Measurements from ENCODE around the gene SRSF4.

SRSF4 gene

GRCh38 chr1:29218223-29218622 is 36.5 kb upstream of the SRSF4 start:
- H3K4me1 ChIP-seq (ENCODE audit: control insufficient read depth, insufficient read depth, low read length, poor library complexity, severe bottlenecking): no peaks in the 10 kb centered on the region
- no peaks in the 10 kb centered on the region for H3K27me3 ChIP-seq (replicated peaks; ENCODE audit: control insufficient read depth, insufficient read depth, low read length, poor library complexity, severe bottlenecking)
- no peaks in the 10 kb centered on the region for H3K9me3 ChIP-seq (ENCODE audit: control insufficient read depth, low read length)
- peaks cover 17% of the 10 kb centered on the region for H3K36me3 ChIP-seq (ENCODE audit: control insufficient read depth, insufficient read depth, low read length)
- no peak overlapping the region for H3K27ac ChIP-seq (ENCODE audit: insufficient read depth, low read length, poor library complexity, severe bottlenecking)
- no peak overlapping the region for H3K4me3 ChIP-seq (ENCODE audit: insufficient read depth, low read depth, low read length, poor library complexity, severe bottlenecking)
- DNase-seq: no peak

- H3K27me3 ChIP-seq (replicated peaks; ENCODE audit: control insufficient read depth, insufficient read depth, low read length, poor library complexity, severe bottlenecking): no peaks in the 10 kb centered on the region
- H3K4me1 ChIP-seq (ENCODE audit: control insufficient read depth, insufficient read depth, low read length, poor library complexity, severe bottlenecking): no peaks in the 10 kb centered on the region
- H3K27ac ChIP-seq (ENCODE audit: insufficient read depth, low read length, poor library complexity, severe bottlenecking): no peak overlapping the region
- H3K9me3 ChIP-seq (ENCODE audit: control insufficient read depth, low read length): no peaks in the 10 kb centered on the region
- DNase-seq: no peak
- no peak overlapping the region for H3K4me3 ChIP-seq (ENCODE audit: insufficient read depth, low read depth, low read length, poor library complexity, severe bottlenecking)
- peaks cover 17% of the 10 kb centered on the region for H3K36me3 ChIP-seq (ENCODE audit: control insufficient read depth, insufficient read depth, low read length)
These were observed 35.9 kb upstream of the SRSF4 start for GRCh38 chr1:29217633-29218032.

DNA sequence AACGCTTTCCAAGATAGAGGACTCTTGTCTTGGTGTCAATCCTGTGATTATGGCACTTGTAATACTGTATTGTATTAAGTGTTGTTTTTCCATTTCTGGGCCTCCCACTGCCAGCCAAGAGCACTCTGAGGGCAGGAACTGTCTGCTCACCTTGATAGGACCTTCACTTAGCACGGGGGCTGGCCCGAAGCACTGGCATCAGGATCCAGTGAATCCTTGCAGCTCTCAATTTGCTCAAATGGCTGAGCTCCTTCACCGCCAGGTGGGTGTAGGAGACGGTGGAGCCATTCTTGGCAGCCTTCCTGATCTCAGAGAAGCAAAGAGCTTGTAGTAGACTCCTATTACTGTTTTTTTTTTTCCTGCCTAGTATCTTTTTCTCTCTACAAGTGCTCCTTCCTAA is 31.4 kb upstream of the SRSF4 start:
- H3K4me1 ChIP-seq (ENCODE audit: control insufficient read depth, insufficient read depth, low read length, poor library complexity, severe bottlenecking): no peaks in the 10 kb centered on the region

GRCh38 chr1:29211086-29212030 is 29.7 kb upstream of the SRSF4 start:
- Histone ChIP-seq H3K27ac (ENCODE audit: insufficient read depth, low read length, poor library complexity, severe bottlenecking) (no peak overlapping the region), H3K27me3 (replicated peaks; ENCODE audit: control insufficient read depth, insufficient read depth, low read length, poor library complexity, severe bottlenecking) (no peaks in the 10 kb centered on the region), H3K4me1 (ENCODE audit: control insufficient read depth, insufficient read depth, low read length, poor library complexity, severe bottlenecking) (no peaks in the 10 kb centered on the region), H3K4me3 (ENCODE audit: insufficient read depth, low read depth, low read length, poor library complexity, severe bottlenecking) (no peak overlapping the region), H3K36me3 (ENCODE audit: control insufficient read depth, insufficient read depth, low read length) (peaks cover 19% of the 10 kb centered on the region), H3K9me3 (ENCODE audit: control insufficient read depth, low read length) (no peaks in the 10 kb centered on the region)
- DNase-seq: no peak

More for the DNA sequence above, 31.4 kb upstream of the SRSF4 start:
- no peaks in the 10 kb centered on the region for H3K27me3 ChIP-seq (replicated peaks; ENCODE audit: control insufficient read depth, insufficient read depth, low read length, poor library complexity, severe bottlenecking)
- DNase-seq: no peak
- H3K4me3 ChIP-seq (ENCODE audit: insufficient read depth, low read depth, low read length, poor library complexity, severe bottlenecking): no peak overlapping the region
- H3K9me3 ChIP-seq (ENCODE audit: control insufficient read depth, low read length): no peaks in the 10 kb centered on the region
- no peak overlapping the region for H3K27ac ChIP-seq (ENCODE audit: insufficient read depth, low read length, poor library complexity, severe bottlenecking)
- peaks cover 14% of the 10 kb centered on the region for H3K36me3 ChIP-seq (ENCODE audit: control insufficient read depth, insufficient read depth, low read length)

DNA sequence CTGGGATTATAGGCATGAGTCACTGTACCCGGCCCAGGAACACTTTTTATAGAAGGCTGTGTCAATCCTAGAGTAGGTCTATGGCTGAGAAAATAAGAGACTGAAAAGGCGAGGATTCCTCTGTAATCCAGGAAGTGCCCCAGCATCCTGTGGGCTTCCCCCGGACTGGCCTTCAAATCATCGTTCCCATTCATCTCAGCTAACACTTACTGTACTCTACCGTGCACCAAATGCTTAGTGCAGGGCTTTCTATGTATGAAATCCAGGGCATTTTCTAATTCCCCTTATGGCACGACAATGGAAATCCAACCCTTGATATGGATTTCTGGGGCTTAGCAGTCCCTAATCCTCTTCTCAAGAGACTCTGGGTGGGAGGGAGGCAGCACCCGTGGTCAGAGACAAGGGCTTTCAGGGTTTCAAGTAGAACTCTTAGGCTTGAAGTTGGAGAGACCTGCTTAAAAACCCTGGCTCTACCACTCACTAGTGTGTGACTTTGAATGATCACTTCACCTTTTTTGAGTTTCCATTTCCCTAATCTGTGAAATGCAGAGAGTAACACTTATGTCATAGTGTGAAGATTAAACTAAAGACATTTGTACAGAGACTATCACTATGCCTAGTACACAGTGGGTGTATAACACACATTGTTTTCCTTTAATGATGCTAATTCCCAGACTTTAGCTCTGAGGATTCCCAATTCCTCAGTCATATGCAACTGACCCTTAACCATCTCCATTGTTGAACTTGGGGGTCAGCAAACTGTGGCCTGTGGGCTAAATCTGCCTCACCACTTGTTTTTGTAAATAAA is 28.8 kb upstream of the SRSF4 start:
- no peaks in the 10 kb centered on the region for H3K9me3 ChIP-seq (ENCODE audit: control insufficient read depth, low read length)
- no peak overlapping the region for H3K4me3 ChIP-seq (ENCODE audit: insufficient read depth, low read depth, low read length, poor library complexity, severe bottlenecking)
- no peaks in the 10 kb centered on the region for H3K4me1 ChIP-seq (ENCODE audit: control insufficient read depth, insufficient read depth, low read length, poor library complexity, severe bottlenecking)
- no peaks in the 10 kb centered on the region for H3K27me3 ChIP-seq (replicated peaks; ENCODE audit: control insufficient read depth, insufficient read depth, low read length, poor library complexity, severe bottlenecking)
- no peak overlapping the region for H3K27ac ChIP-seq (ENCODE audit: insufficient read depth, low read length, poor library complexity, severe bottlenecking)
- no peak for DNase-seq
- H3K36me3 ChIP-seq (ENCODE audit: control insufficient read depth, insufficient read depth, low read length): peaks cover 24% of the 10 kb centered on the region

GRCh38 chr1:29209173-29209572 is 27.5 kb upstream of the SRSF4 start:
- no peaks in the 10 kb centered on the region for H3K27me3 ChIP-seq (replicated peaks; ENCODE audit: control insufficient read depth, insufficient read depth, low read length, poor library complexity, severe bottlenecking)
- peaks cover 15% of the 10 kb centered on the region for H3K36me3 ChIP-seq (ENCODE audit: control insufficient read depth, insufficient read depth, low read length)
- H3K4me3 ChIP-seq (ENCODE audit: insufficient read depth, low read depth, low read length, poor library complexity, severe bottlenecking): no peak overlapping the region
- no peaks in the 10 kb centered on the region for H3K9me3 ChIP-seq (ENCODE audit: control insufficient read depth, low read length)
- DNase-seq: no peak
- no peaks in the 10 kb centered on the region for H3K4me1 ChIP-seq (ENCODE audit: control insufficient read depth, insufficient read depth, low read length, poor library complexity, severe bottlenecking)
- H3K27ac ChIP-seq (ENCODE audit: insufficient read depth, low read length, poor library complexity, severe bottlenecking): no peak overlapping the region

GRCh38 chr1:29208442-29208841 is 26.7 kb upstream of the SRSF4 start:
- no peaks in the 10 kb centered on the region for H3K9me3 ChIP-seq (ENCODE audit: control insufficient read depth, low read length)
- H3K4me1 ChIP-seq (ENCODE audit: control insufficient read depth, insufficient read depth, low read length, poor library complexity, severe bottlenecking): no peaks in the 10 kb centered on the region
- peaks cover 15% of the 10 kb centered on the region for H3K36me3 ChIP-seq (ENCODE audit: control insufficient read depth, insufficient read depth, low read length)
- no peaks in the 10 kb centered on the region for H3K27me3 ChIP-seq (replicated peaks; ENCODE audit: control insufficient read depth, insufficient read depth, low read length, poor library complexity, severe bottlenecking)
- no peak overlapping the region for H3K27ac ChIP-seq (ENCODE audit: insufficient read depth, low read length, poor library complexity, severe bottlenecking)
- DNase-seq: no peak
- H3K4me3 ChIP-seq (ENCODE audit: insufficient read depth, low read depth, low read length, poor library complexity, severe bottlenecking): no peak overlapping the region

GRCh38 chr1:29202584-29203340 is 21.1 kb upstream of the SRSF4 start:
- H3K27me3 ChIP-seq (replicated peaks; ENCODE audit: control insufficient read depth, insufficient read depth, low read length, poor library complexity, severe bottlenecking): no peaks in the 10 kb centered on the region
- peak; percentile 66 to 83 (median 82) for DNase-seq
- no peak overlapping the region for H3K4me3 ChIP-seq (ENCODE audit: insufficient read depth, low read depth, low read length, poor library complexity, severe bottlenecking)
- no peak overlapping the region for H3K27ac ChIP-seq (ENCODE audit: insufficient read depth, low read length, poor library complexity, severe bottlenecking)
- H3K9me3 ChIP-seq (ENCODE audit: control insufficient read depth, low read length): no peaks in the 10 kb centered on the region
- peaks cover 18% of the 10 kb centered on the region for H3K36me3 ChIP-seq (ENCODE audit: control insufficient read depth, insufficient read depth, low read length)
- no peaks in the 10 kb centered on the region for H3K4me1 ChIP-seq (ENCODE audit: control insufficient read depth, insufficient read depth, low read length, poor library complexity, severe bottlenecking)

- H3K4me1 ChIP-seq (ENCODE audit: control insufficient read depth, insufficient read depth, low read length, poor library complexity, severe bottlenecking): no peaks in the 10 kb centered on the region
- H3K36me3 ChIP-seq (ENCODE audit: control insufficient read depth, insufficient read depth, low read length): peaks cover 18% of the 10 kb centered on the region
- H3K27ac ChIP-seq (ENCODE audit: insufficient read depth, low read length, poor library complexity, severe bottlenecking): no peak overlapping the region
- no peaks in the 10 kb centered on the region for H3K27me3 ChIP-seq (replicated peaks; ENCODE audit: control insufficient read depth, insufficient read depth, low read length, poor library complexity, severe bottlenecking)
- DNase-seq: no peak
- H3K9me3 ChIP-seq (ENCODE audit: control insufficient read depth, low read length): no peaks in the 10 kb centered on the region
- H3K4me3 ChIP-seq (ENCODE audit: insufficient read depth, low read depth, low read length, poor library complexity, severe bottlenecking): no peak overlapping the region
These were observed 20.4 kb upstream of the SRSF4 start for GRCh38 chr1:29202053-29202452.
